Stimulated activated CD8-positive, alpha-beta memory T cell treated with anti-CD3 and anti-CD28 coated beads, Interleukin-15, amount 100 ng/mL, for 1 hour (primary cell): ENCODE measurements around the gene CAP2.
"Not testable (repeated sequence)": the region's sequence is repeated elsewhere in the genome, so short reads cannot be mapped to it uniquely, and the experiment has no call there.

Source experiments
- DNase-seq: peaks from one replicate; pipeline ENCODE4 v3.0.0-alpha.2; 2020; ENCODE audit warnings: low read depth

Gene CAP2

DNA sequence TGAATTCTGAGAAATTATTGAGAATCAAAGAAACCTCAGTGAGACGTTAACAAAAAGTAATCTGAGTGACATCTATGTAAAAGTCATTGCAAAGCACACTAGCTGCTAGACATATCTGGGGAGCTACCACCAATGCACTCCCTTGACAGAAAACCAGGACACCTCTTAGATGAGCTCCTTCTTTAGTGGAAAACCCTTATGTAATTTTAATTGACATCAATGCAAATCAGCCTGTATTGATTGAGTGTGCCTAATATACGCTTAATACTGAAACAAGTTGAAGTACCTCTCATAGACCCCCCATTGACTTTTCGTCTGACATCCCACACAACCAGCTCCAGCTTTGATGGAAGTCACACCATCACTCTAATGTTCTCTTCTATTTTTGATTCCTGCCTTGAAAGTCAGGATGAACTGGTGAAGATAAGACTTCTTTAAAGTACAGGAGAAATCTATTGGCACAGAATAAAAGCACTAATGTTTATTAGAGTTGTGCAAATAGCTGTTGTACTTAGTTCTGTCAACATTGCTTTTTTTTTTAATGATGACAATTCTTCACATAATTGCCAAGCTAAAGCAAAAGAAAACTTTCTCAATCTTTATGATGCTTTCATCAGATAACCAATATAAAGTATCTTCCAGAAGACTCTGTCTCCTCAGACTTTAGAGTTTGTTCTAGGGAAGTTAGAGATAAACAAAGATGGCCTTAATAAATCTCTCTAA lies 108.7 kb downstream of the CAP2 start:
- DNase-seq = no peak

DNA sequence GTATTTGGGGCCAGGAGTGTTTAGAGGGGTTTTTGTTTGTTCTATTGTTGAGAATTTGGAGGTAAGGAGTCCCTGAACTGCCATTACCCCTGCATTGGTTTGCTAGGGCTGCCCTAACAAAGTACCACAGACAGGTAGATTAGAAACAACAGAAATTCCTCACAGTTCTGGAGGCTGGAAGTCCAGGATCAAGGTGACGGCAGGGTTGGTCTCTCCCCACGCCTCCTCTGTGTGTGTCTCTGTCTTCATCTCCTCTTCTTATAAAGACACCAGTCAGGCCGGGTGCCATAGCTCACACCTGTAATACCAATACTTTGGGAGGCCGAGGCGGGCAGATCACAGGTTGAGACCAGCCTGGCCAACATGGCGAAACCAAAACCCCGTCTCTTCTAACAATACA lies 109.7 kb downstream of the CAP2 start:
- DNase-seq = no peak

DNA sequence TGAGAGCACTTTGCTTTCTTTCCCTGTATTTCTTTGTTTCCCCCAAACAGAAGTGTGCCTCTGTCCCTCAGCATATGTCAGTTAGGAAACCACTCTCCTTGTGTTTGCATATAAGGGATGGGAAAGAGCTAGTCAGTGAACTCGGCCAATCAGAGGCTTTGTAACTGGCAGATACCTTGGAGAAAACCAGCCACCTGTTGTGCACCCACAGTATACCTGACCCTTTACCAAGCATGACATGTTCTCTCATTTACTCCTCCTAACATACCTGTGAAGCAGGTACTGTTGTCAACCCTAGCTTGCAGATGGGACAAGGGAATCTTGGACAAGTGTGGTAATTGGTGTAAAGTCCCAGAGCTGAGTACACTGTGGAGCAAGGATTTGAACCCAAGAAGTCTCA lies 110.6 kb downstream of the CAP2 start:
- DNase-seq = no peak

DNA sequence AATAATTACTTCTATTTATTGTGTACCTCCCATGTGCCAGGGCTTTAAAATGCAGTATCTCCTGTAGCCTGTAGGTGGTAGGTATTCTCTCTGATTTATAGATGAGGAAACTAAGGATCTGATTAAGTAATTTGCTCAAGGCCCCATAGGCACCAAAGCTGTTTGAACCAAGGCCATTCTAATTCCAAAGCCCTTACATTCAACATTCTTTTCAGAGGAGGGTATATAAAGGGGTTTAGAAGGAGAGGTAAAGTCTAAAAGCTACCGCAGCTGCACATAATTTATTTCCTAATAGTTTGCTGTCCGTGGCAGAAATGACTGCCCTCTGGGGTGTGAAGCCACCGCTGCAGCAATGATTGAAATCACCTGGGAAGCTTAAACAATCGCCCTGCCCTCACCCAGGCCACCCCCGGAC lies 111.7 kb downstream of the CAP2 start:
- no peak for DNase-seq

DNA sequence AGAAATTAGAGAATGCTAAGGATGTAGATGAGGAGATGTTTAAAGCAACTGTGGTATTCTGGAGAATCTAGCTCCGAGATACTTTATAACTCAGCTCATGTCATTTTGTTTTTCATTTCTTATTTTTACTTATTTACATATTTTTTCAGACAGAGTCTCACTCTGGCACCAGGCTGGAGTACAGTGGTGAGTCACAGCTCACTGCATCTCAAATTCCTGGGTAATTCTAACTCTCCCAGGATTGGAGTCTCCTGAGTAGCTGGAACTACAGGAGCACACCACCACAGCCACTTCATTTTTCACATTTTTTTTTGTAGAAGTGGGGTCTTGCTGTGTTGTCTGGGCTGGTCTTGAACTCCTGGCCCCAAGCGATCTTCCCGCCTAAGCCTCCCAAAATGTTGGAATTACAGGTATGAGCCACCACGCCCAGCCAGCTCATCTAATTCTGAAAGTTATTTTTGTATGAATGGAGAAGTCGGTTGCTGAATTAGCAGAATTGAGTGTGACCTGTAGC lies 112.4 kb downstream of the CAP2 start:
- no peak for DNase-seq

DNA sequence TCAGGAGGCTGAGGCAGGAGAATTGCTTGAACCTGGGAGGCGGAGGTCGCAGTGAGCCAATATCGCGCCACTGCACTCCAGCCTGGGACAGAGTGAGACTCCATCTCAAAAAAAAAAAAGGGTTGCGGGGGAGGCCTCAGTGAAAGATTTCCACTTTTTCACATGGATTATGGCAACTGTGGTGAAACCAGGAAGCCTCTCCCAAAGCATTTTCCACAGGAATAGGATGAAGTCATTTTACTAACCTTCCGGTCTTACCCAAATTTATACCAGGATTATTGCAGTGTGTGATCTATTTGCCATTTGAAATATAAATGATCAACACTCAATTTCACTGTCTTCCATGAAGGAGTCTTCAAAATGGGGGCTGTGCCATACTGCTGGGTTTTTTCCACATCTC lies 113.1 kb downstream of the CAP2 start:
- no peak for DNase-seq

DNA sequence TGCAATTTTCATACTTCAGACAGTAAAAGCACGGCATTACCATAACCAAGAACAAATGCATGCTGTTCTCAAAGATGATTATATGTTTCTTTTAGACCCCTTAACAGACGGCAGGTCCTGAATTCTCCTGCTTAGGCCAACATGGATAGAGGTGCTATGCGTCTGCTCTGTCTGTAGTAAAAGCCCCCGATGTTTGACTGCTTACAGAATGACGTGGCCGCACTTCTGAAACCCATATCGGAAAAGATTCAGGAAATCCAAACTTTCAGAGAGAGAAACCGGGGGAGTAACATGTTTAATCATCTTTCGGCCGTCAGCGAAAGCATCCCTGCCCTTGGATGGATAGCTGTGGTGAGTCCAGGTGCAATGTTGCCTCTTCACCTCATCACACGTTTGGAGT lies 113.6 kb downstream of the CAP2 start:
- DNase-seq = no peak

DNA sequence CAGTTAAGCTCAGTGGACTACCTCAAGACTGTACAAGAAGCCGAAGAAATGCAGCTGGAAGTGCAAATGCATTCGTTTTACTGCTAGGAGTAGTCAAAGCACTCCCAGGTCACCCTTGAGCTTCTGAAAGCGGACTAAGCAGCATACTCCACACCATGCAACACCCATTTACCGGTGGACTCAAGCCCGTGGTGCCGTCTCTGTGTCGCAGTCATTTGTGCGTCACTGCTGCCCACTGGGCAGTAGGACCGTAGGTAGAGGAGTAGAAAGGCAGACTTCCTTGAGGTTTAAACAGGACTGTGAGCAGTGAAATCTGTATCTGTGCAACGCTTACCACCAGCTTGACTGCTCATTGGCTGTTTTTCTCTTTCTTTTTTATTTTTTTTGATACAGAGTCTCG lies 117.7 kb downstream of the CAP2 start:
- no peak for DNase-seq

DNA sequence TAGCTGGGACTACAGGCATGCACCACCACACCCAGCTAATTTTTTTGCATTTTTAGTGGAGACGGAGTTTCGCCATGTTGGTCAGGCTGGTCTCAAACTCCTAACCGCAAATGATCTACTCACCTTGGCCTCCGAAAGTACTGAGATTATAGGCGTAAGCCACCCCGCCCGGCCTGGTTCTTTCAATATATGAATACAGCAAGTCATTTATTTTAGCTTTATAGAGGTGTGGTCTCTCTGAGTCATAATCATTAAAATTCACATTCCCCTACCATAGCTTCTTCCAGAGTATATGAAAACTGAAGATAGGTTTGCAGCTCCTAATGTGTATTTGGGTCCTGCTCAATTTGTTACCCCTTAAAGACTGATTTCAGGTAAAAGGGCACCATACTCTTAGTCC lies 118.2 kb downstream of the CAP2 start:
- no peak for DNase-seq

DNA sequence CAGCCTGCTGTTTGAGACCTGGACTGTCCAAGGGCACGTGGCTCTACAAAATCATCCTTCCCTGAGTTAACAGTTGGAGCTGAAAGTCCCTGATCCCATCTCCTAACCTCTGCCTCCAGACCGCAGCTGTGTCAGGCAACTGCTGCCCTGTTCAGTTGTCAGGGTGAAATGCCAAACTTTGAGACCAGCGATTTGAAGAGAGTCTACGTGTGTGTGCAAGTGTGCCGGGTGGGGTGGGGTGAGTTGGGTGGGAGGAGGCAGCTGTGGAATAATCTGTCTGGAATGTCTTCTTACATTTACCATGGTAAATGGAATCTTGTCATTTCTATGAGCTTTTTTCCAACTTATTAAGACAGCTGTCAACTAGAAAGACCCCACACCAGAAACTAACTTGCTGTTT lies 125.7 kb downstream of the CAP2 start:
- no peak for DNase-seq

DNA sequence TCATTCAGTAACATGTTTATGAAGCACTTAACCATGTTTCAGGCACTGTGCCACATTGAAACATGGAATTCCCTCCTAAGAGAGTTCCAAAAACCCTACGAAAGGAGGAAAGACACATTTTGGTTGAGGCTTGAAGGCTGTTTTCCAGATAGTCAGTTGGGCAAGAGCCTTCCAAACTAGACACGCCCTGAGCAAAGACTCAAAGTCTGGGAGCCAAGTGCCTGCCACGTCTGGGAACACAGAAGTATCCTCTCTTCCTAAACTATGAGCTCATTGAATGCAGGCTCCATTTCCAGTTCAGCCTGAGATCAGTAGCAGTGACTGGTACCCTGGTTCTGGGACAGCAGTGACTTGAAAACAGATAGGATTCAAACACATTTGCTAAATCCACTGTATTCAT lies 132.2 kb downstream of the CAP2 start:
- no peak for DNase-seq

DNA sequence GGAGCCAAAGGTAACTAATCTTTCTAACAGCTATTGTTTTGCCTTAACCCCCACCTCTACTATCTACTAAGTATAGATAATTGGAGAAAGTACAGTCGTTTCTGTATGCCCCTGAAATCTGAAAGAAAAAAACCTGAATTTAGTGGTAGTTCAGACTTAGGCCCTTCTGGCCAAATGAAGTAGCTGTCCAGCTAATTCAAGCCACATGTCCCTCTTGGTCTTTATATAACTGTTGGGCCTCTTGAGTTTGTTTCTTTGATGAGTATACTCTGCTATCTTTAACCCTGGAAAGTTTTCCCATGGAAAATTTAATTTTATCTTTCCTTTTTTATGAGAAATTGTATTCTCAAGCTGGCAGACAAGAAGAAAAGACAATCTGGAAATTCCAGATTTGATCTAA lies 133.7 kb downstream of the CAP2 start:
- no peak for DNase-seq

DNA sequence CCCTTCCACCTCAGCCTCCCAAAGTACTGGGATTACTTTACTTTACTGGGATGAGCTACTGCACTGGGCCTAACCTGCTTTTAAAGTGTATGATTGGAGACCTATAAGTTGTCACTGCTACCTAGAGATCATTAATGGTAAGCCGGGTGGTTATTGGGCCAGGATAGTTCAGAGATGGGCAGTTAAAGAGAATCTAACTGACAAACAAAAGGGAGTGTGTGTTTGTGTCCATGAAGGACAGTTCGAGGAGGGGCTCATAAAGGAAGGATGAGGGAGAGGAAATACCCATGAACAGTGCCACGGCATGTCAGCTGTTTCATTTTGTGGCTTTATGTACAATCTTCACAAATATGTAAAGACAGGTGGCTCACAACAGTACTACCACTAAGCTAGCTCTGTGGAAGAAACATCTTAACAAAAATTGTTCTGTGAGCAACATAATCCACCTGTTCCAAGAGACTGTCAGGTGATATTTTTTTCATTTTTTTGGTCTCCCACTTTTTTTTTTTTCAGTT lies 137.0 kb downstream of the CAP2 start:
- no peak for DNase-seq

DNA sequence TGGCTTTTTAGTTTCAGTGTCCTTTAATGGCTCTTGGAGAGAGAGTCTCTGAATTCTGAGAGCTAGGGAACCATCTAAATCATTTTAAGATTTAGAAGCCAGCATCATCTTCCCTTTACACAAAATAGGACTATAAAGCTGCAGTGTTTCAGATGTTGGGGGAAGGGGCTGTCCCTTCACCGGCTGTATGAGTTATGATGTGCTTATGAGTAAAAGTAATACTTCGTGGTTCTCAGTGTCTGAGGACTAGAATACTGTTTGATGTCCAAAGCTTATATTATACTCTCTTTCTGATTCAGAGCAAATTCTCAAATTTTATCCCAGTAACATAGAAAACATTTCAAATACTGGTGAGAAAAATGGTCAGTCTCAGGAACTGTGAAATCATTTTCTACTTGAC lies 143.2 kb downstream of the CAP2 start:
- no peak for DNase-seq

DNA sequence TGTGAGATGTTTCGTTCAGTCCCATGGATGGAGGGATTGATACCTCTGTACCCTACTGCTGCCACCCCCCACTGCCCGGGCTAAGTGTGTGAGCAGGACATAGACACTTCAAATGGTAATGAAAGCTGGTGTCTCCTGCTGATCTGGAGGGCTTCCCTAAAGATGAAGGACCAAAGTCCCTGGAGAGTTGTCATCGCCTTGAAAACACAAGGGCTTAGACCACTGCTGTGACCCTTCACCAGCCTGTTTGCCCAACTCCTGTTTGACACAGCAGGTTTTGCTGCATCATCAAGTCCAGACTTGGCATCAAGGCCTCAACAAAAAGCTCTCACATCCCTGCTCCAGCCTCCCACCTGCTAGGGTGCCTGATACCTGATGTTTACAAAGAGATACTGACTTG lies 148.8 kb downstream of the CAP2 start:
- DNase-seq = no peak

DNA sequence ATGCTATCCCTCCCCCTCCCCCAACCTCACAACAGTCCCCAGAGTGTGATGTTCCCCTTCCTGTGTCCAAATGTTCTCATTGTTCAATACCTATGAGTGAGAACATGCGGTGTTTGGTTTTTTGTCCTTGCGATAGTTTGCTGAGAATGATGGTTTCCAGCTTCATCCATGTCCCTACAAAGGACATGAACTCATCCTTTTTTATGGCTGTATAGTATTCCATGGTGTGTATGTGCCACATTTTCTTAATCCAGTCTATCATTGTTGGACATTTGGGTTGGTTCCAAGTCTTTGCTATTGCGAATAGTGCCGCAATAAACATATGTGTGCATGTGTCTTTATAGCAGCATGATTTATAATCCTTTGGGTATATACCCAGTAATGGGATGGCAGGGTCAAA lies 152.3 kb downstream of the CAP2 start:
- not testable (repeated sequence) for DNase-seq

DNA sequence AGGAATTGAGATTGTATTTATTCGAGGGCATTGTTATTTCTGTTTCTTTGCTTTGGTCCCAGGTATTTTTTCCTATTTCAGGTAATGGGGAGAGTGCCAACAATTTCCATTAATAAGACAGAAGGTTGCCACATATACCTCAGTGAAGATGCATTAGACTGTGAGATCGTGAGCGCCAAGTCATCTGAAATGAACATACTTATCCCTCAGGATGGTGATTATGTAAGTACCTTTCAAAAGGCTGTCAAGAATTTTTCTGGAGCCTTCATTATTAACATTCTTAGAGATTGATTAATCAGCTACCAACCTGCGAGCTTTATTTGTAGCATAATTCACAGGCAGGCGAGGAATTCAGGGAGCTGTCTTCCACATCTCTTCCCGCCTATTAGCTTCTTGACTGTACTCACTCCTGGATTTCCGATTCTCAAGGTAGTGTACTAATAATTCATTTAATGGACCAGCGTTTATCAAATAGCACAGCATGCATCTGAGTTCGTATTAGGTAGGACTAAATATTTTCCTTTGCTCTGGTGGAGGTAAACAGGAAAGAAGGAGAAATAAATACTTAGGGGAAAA lies 158.1 kb downstream of the CAP2 start:
- DNase-seq = no peak

DNA sequence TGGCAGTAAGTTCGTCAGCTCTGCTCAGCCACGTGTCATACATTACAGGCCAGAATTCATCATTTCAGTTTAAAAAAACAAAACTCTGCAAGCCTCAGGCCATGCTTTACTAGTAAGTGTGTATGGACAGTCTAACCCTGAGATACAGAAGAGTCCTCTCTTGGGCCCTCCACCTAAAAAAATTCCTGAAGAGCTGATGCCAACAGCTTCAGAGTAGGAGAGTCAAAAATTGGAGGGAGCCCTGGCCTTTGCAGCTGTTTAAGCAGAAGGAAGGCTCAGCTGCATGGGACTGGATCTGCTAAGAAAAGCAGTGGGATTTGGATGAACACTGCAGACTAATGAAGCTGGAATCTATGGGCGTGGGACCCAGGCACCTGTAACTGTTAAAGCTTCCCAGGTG lies 159.5 kb downstream of the CAP2 start:
- DNase-seq = no peak

DNA sequence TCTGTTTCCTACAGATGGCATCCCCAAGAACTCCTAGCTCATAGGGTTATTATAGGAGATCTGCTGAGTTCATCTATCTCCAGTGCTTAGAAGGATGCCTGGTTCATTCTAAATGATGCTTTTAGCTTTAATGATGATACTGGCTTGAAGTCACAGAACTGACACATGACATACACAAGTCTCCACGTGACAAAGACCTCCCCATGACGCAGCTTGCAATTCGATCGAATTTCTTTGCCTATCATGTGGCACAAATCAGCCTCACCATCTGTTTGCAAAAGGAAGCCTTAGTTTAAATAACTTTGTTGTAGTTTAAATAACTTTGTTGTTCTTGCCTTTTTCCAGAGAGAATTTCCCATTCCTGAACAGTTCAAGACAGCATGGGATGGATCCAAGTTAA lies 162.6 kb downstream of the CAP2 start:
- no peak for DNase-seq

DNA sequence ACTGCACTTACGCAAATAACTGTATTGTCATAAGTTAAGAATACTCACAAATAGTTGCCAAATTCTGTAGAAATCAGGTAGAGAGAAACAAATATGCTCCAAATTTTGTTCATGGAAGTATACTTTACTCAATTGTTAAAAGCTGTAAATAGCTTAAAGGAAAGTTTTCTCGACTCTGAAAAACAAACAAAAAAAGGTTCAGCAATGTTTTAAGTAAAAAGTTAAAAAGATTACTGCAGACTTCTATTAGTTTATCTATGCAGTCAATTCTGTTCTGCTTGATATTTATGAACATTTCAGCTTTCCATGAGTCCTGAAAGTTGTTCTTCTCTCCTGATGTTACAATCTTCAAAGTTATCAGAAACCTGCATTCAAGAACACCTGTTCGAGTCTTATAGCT lies 169.2 kb downstream of the CAP2 start:
- no peak for DNase-seq

DNA sequence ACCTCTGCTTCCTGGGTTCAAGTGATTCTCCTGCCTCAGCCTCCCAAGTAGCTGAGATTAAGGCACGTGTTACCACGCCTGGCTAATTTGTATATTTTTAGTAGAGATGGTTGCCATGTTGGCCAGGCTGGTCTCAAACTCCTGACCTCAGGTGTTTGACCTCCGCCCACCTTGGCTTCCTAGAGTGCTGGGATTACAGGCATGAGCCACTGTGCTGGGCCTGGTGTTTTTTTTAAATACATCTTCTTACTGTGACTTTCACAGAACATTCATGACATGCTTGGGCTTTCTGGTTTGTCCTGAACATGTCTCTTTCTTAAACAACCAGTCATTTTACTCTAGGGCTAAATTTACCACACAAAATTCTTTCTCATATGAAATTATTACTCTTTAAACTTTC lies 172.0 kb downstream of the CAP2 start:
- DNase-seq = no peak

DNA sequence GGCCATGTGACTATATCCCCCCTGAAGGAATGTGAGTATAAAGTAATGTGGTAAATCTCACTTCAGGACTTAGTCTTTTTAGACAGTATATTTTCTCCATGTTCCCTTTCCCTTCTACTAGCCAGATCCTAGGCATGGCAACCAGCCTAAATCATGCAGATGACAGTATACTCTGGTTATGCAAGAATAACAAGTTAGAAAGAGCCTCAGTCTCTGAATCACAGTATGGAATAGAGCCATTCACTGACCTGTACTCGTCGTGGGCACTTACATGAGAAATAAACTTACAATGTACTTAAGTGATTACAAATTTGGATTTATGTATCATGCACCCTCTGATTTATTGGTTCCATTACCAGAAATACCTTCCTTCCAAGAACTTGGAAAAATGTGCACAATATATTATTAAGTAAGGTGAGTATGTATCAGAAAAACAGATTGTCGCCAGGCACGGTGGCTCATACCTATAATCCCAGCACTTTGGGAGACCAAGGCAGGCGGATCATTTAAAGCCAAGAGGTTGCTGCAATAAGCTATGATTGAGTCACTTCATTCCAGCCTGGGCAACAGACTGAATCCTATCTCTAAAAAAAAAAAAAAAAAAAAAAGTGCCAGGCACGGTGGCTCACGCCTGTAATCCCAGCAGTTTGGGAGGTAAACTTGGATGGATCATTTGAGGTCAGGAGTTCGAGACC lies 181.6 kb downstream of the CAP2 start:
- no peak for DNase-seq

DNA sequence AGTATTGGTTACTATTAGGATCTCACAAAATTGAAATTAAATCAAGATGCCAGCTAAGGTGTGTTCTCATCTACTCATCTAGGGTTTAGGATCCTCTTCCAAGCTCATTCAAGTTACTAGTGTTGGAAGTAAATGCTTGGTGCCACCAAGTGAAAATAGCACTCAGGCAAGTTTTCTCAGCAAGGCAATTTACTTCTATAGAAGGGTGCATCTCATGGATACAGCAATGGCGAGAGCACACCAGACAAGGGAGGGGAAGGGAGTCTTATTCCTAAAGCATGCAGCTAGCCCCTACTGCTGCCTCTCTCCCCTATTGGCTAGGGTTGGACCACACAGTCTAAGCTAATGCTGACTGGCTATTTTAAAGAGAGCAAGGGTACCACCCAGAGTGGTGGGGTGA lies 183.7 kb downstream of the CAP2 start:
- no peak for DNase-seq
